ENCODE results near the gene UBXN2A.
A peak's percentile ranks its signal among the peaks of the same experiment; 100 is the strongest.
"Not testable (repeated sequence)": the region's sequence is repeated elsewhere in the genome, so short reads cannot be mapped to it uniquely, and the experiment has no call there.

The UBXN2A gene

DNA sequence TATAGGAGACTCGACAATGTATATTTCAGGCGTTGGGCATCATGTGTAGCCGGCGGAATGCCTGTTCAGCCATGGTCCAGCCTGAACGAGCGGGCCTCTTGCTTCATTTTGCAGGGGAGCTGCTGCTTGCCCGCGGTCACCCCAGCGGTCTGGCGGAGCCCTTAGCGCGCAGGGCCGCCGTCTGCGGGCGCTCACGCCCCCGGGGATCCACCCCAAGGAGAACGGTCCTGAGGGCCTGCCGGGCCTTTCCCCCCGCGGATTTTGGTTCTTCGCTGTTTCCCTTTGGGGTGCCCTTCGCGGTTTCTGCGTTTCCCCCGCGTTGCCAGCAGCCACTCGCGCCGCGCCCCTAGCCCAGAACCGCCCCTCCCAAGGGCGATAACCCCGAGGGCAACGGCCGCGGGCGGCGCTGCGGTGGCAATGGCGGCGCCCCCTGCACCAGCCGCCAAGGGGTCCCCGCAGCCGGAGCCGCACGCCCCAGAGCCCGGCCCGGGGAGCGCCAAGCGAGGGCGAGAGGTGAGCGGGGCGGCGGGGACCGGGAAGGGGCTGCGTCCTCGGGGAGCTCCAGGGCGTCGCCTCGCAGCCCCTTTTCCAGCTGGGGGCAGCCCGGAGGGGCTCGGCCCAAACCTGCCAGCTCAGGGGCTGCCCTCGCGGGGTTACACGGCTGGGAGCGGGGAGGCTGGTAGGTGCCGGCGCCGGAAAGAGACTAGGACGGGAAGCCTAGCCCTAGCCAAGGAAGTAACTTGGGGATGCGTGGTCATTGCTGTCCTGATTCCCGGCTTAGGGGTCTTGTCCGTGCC is 69.6 kb downstream of the UBXN2A start, which contains the start of gene MFSD2B:
Gene MFSD2B (plus strand): TSS at position 406 of the 797 bp plus-strand sequence. CDS start 12 bp downstream, at position 418.
- H3K4me3 ChIP-seq (ENCODE audit: low read length): no peak within 1 kb of the TSS
- DNase-seq (ENCODE audit: low read depth, low spot score): no peak

DNA sequence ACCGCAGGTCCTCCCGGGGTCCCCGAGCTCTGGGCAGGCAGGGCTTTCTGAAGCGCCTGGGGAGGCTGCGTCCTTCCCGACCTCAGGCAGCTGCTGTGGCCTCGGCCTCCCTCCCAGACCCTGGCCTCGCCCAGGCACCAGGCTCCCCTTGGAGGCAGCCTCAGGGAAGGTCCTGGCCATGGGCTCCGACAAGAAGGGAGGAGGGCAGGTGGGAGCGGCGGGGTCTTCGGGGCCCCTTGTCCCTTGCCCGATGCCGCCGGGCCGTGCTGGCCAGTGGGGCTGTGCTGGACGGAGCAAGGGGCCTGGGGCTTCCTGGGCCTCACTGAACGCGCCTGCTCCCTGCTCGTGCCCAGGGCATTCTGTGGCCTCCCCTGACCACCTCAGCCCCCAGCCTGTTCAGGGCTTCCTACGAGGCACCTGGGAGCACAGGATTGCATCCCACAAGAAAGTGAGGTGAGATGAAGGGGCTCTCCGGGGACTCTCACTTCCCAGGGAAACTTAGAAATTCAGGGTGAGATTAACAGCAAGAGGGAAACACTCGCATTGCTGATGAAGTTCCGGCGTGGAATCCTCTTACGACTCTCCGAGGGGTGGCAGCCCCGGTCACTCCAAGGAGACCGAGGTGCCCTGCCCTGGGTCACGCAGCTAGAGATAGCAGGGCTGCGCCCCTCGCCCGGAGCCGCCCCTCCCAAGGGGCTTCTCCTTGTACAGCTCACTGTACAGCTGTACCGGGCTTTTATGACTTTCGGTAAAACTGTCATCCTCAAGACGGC is 70.4 kb downstream of the UBXN2A start:
- H3K4me3 ChIP-seq (ENCODE audit: low read length): no peak overlapping the region
- DNase-seq (ENCODE audit: low read depth, low spot score): no peak

DNA sequence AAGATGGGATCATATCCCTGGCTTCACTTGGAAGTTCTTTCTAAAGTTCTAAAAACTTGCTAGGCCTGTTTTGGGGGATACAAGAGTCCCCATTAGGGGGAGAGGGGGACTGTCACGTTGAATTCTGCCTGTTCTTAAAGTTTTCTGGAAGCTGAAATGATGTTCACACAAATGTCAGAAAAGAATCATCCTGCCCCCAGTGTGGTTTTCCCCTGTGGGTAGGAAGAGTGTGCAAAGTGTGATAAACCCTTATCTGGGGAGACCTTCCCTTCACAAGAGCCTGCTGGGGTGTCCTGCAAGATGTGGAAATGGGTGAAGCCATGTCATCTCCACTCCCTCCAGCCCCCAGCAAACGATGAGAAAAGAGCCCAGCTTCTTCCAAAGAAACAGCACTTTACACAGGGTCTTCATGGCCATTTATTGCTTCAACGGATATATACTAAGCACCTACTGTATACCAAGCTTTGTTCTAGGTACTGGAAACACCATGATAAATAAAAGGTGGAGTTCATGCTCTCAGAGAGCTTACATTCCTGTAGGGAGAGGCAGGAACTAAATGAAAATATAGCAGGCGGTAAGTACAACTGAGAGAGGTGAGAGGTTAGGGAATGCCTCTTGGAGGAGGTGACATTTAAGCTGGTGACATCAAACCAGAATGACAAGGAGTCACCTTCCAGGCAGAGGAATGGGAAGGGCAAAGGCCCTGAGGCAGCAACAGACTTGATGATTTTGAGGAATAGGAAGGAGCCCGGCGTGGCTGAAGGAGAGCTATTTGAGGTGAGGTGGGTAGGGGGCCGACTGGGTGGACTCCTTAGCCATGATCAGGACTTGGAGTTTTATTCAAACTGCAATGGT is 71.2 kb downstream of the UBXN2A start:
- DNase-seq (ENCODE audit: low read depth, low spot score): peak; percentile 58
- H3K4me3 ChIP-seq (ENCODE audit: low read length): no peak overlapping the region

DNA sequence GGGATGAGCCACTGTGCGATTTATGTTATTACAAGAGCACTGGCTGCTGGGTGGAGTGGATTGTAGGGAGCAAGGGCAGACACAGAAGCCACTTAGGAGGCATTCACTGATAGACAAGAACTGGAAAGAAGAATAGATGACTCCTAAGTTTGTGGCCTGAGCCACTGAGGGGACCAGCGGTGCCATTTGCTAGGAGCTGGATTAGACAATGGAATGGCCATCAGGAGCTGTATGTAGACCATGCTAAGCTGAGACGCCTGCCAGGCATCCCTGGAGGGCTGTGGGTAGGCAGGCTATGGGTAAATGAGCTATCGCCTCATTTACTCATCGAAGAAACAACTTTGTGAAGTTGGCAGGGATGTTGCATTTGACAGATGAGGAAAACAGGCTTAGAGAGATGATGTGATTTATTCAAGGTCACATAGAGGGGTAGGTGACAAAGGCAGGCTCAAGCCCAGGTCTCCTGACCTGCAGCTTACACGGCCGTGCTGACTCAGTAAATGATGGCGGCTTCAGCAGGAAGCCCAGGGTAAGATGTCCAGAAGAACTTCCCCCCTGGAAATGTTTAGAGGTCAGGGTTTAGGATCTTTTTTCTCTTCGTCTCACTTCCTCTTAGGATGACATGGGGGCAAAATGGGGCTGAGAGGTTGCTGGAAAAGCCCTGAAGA is 72.4 kb downstream of the UBXN2A start:
- no peak overlapping the region for H3K4me3 ChIP-seq (ENCODE audit: low read length)
- no peak for DNase-seq (ENCODE audit: low read depth, low spot score)

DNA sequence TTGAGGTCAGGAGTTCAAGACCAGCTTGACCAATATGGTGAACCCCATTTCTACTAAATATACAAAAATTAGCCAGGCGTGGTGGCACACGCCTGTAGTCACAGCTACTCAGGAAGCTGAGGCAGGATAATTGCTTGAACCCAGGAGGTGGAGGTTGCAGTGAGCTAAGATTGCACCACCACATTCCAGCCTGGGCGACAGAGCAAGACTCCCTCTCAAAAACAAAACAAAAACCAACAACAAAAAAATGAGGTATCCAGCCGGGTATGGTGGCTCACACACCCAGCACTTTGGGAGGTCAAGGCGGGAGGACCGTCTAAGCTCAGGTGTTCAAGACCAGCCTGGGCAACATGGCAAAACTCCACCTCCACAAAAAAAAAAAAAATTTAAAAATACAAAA is 74.6 kb downstream of the UBXN2A start:
- DNase-seq (ENCODE audit: low read depth, low spot score); H3K4me3 ChIP-seq (ENCODE audit: low read length): not testable (repeated sequence)

DNA sequence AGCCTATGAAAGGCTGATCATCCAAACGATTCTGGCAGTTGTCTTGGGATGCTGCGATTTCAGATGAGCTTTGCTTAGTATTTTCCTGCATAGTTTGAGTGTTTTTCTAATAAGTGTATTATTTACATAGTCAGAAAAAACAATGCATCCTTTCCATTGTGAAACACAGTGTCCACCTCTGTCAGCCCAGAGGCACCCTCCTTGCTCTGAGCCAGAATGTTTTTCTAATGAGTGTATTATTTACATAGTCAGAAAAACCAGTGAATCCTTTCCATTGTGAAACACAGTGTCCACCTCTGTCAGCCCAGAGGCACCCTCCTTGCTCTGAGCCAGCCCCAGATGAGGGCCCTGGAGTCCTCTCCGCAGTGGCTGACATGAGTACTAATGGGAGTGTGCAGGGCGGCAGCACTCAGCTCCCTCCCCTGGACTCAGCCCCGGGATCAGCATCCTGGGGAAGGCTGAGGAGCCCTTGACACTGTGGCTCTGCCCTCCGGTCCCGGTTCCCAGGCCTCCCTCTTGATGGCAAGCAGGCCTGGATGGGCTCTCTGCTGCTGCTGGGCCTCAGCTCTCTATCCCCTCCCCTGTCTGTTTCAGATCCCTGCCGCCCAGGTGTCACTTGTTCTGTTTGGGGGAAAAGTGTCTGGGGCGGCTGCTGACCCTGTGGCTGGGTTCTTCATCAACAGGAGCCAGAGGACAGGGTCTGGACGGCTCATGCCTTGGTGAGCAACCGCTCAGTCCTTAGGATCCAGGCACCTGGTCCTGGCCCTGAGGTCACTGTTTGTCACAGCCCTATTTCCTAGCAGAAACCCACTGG is 75.5 kb downstream of the UBXN2A start:
- no peak for DNase-seq (ENCODE audit: low read depth, low spot score)

DNA sequence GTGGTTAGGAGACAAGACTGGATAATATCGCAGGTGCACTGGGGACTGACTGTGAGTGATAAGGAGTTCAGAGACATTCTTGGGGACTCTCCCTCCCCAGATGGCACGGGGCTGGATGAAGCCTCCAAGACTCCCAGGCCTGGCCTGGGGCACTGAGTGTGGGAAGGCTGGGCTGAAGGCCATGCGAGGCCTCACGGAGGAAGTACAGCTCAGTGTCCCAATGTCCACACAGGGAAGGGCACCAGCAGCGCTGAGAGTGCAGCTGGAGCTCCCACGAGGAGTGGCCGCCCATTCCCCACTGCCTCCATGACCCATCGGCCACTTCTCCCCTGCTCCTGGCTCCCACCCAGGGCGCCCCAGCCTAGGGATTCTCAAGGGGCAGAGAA is 76.1 kb downstream of the UBXN2A start:
- H3K4me3 ChIP-seq (ENCODE audit: low read length): no peak overlapping the region
- no peak for DNase-seq (ENCODE audit: low read depth, low spot score)

More for the DNA sequence above, 75.5 kb downstream of the UBXN2A start:
- no peak overlapping the region for H3K4me3 ChIP-seq (ENCODE audit: low read length)

DNA sequence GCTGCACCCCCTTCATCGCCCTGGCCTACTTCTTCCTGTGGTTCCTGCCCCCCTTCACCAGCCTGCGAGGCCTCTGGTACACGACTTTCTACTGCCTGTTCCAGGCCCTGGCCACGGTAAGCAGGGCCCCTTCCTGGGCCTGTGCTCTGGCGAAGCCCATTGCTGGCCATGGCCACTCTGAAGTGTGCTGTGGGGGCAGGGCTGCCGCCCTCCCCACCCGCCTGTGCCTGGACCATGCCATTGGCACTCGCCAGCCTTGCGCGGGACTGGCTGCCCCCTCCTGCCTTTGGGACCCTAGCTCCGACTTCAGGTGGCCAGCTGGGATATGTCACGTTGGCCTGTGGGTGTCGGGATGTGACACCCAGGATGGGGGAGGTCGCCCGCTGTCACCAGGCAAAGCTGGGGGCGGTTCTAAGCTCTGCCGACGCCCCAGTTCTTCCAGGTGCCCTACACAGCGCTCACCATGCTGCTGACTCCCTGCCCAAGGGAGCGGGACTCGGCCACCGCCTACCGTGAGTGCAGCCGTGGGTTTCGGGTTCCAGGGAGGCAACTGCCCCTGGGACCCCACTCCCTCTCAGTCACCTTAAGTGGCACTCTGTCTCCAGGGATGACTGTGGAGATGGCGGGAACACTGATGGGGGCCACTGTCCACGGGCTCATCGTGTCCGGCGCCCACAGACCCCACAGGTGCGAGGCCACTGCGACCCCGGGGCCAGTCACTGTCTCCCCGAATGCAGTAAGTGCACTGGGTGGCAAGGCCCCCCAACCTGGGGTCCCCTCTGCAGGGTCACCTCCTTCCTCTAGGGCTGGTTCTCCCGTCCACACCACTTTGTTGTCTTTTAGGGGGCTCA is 76.8 kb downstream of the UBXN2A start:
- no peak overlapping the region for H3K4me3 ChIP-seq (ENCODE audit: low read length)
- no peak for DNase-seq (ENCODE audit: low read depth, low spot score)

DNA sequence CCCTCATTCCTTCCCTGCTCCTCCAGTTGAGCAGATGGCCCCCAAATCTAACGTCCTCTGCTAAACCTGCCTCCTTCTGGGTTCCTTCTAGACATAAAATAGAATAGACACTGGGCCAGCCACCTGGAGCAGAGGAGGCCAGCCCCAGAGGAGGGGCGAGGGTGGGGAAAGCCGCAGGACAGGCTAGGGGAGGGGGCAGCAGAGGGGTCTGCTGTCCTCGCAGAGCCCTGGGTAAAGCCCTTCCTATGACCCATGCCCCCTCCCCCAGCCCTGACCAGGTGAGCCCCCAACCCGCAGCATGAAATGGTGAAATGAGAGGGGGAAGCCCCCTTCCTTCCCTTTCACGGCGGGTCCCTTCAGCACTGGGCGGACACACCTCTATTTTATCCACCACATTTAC is 77.4 kb downstream of the UBXN2A start:
- no peak for DNase-seq (ENCODE audit: low read depth, low spot score)
- H3K4me3 ChIP-seq (ENCODE audit: low read length): no peak overlapping the region

DNA sequence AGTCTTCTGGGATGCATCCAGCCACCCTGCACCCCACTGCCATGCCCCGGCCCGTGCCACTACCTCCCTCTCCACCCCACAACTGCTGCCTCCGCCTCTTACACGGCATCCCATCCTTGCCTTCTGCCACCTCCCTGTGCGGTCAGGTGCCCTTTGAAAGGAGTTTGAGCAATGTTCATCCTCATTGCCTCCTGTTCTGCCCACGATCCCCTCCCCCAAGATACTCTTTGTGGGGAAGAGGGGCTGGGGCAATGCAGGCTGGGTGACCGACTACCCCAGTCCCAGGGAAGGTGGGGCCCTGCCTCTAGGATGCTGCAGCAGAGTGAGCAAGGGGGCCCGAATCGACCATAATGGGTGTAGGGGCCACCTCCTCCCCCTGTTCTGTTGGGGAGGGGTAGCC is 78.0 kb downstream of the UBXN2A start:
- H3K4me3 ChIP-seq (ENCODE audit: low read length): no peak overlapping the region
- no peak for DNase-seq (ENCODE audit: low read depth, low spot score)

DNA sequence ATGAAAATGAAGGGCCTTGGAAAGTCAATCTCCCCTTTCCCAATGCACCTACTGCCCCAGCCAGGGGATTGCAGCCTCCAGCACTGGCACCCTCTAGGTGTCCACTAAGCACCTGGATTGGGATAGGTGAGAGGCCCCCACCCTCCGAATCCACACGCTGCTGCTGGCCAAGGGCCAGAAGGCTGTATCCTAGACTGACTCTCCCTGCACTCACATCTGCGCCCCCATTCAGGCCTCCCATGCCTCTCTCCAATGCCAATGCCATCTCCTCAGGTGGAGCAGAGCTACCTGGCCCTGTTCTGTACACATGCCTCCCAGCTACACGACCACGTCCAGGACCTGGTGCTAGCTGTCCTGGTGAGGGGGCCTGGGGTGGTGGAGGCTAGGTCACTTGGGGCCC is 79.5 kb downstream of the UBXN2A start:
- no peak for DNase-seq (ENCODE audit: low read depth, low spot score)
- H3K4me3 ChIP-seq (ENCODE audit: low read length): no peak overlapping the region

DNA sequence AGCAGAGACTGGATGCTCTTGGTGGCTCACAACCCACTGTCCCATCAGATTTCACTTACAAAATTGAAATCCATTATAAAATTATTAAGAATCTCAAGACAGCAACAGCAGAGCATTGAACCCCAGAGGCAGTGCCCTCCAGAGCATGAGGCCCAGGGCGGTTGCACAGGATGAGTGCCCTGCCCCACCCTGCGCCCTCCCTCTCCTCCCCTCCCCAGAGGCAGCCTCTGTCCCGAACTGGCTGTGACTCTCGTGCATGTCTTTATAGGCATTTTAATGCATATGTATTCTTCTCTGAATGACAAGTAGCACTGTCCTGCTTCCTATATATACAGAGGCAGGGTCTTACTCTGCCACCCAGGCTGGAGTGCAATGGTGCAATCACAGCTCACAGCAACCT is 80.0 kb downstream of the UBXN2A start:
- no peak for DNase-seq (ENCODE audit: low read depth, low spot score)
- H3K4me3 ChIP-seq (ENCODE audit: low read length): no peak overlapping the region

DNA sequence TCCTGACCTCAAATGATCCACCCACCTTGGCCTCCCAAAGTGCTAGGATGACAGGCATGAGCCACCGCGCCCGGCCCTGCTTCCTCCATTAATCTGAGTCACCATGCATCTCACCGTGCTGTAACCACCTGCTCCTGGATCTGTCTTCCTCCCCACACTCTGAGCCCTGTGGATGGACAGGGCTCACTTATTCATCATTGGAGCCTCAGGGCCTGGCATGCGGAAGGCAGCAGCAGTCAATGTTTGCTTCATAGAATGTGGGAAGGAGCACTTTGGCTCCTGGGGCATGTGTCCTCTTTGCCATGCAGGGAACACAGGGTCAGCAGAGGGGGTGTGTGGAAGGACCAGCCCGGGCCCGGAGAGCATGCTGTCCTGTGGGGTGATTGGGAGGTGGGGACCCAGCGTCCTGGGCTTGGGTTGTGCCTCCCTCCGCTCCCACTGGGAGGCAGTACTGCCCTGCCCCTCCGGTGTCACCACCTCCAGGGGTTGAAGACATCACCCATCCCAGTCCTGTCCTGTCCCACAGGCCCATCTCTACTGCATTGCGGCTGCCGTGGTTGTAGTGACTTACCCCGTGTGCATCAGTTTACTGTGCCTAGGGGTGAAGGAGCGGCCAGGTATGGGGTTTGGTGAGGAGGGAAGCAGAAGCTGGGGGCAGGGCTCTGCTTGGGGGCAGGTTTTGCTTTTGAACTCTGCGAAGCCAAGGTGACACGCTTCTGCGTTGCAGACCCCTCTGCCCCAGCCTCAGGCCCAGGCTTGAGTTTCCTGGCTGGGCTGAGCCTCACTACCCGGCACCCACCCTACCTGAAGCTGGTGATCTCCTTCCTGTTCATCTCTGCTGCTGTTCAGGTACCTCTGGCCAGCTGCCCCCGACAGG is 81.1 kb downstream of the UBXN2A start:
- no peak overlapping the region for H3K4me3 ChIP-seq (ENCODE audit: low read length)
- DNase-seq (ENCODE audit: low read depth, low spot score): no peak

DNA sequence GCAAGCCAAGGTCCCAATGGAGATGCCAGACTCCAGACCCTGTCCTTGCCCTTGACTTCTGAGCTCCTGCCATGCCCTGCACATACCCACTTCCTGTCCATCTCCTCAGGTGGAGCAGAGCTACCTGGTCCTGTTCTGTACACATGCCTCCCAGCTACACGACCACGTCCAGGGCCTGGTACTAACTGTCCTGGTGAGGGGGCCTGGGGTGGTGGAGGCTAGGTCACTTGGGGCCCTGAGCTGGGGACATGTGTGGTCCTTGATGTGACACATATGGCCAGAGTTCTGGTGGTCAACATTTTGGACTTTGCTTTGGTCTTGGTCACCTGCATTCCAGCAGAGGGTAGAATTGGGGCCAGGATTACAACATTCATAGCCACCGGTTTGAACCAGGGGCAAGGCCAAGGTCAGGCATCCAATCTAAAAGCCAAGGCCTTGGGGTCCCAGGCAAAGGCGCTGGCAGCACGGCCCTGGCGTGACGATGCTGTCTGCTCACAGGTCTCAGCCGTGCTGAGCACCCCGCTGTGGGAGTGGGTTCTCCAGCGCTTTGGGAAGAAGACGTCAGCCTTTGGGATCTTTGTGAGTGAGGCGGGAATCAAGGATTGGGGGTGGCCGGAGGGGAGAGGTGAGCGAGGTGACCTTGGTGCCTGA is 82.2 kb downstream of the UBXN2A start:
- no peak for DNase-seq (ENCODE audit: low read depth, low spot score)
- H3K4me3 ChIP-seq (ENCODE audit: low read length): no peak overlapping the region

DNA sequence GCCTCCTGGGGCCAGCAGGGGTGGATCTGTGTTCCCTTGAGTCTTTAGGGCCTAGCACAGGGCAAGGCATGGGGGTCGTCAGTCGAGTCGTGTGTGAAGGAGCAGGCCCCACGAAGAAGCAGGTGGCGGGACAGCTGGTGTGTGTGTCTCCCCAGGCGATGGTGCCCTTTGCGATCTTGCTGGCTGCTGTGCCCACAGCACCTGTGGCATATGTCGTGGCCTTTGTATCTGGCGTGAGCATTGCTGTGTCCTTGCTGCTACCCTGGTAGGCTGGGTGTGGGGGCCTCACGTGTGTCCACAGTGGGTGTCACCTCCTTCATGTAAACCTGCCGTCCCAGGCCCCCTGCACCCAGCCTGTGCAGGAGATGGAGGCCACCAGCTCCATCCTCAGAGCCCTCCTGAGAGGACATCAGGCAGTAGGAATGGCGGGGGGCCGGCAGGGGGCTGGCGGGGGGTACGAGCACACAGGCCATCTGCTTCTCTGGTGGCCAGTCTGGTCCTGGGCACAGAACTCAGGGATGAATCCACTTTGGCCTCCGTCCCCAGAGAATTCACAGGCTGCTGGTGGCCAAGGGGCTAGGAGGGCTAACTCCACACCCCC is 82.8 kb downstream of the UBXN2A start:
- H3K4me3 ChIP-seq (ENCODE audit: low read length): no peak overlapping the region
- DNase-seq (ENCODE audit: low read depth, low spot score): no peak

DNA sequence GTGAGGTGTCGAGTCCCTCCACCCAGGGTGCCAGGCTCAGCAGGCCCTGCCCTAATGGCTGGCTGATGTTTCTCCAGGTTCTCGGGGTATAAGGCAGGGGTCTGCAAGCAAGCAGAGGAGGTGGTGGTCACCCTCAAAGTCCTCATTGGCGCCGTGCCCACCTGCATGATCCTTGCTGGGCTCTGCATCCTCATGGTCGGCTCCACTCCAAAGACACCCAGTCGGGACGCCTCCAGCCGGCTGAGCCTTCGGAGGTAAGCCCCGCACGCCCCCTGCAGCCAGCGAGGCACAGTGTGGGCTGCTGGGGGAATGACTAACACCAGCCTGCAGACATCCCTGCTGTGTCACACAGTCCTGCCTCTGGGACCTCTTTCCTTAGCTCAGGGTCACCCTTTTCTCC is 83.8 kb downstream of the UBXN2A start:
- no peak for DNase-seq (ENCODE audit: low read depth, low spot score)

More for the DNA sequence above, 83.8 kb downstream of the UBXN2A start:
- no peak overlapping the region for H3K4me3 ChIP-seq (ENCODE audit: low read length)

Measured in Jurkat, Clone E6-1 (cell line).